Measurements from ENCODE around the gene SLC47A2.

Gene SLC47A2

GRCh38 chr17:19650826-19651225 lies 65.6 kb downstream of the SLC47A2 start:
- Histone ChIP-seq H3K36me3 (ENCODE audit: insufficient read depth, low read length) (no peaks in the 10 kb centered on the region), H3K4me3 (ENCODE audit: low read depth in 1 of 2, low read length in 2 of 2) (no peak overlapping the region), H3K9me3 (ENCODE audit: insufficient read depth, low read length, severe bottlenecking) (no peaks in the 10 kb centered on the region), H3K27me3 (ENCODE audit: insufficient read depth, low read length, poor library complexity) (peaks cover 8% of the 10 kb centered on the region), H3K79me2 (ENCODE audit: insufficient read depth, low read length) (no peaks in the 10 kb centered on the region), H3K4me1 (ENCODE audit: insufficient read depth, low read length) (no peaks in the 10 kb centered on the region), H3K9ac (ENCODE audit: low read depth, low read length) (no peak overlapping the region), H3K27ac (ENCODE audit: low read length) (no peak overlapping the region), H4K20me1 (ENCODE audit: insufficient read depth, low read length) (no peaks in the 10 kb centered on the region), H3K4me2 (ENCODE audit: insufficient read depth, low read length) (no peak overlapping the region), H2AFZ (ENCODE audit: low read depth, low read length) (no peak overlapping the region)
- ATAC-seq (ENCODE audit: insufficient read depth, low read depth) (no peak), DNase-seq (no peak)
- no peak for TF ChIP-seq CTCF (IDR thresholded peaks at IDR 0.05; ENCODE audit: borderline replicate concordance, extremely low read depth, low read length, poor library complexity, severe bottlenecking)
- TF ChIP-seq EZH2 (IDR thresholded peaks at IDR 0.05; ENCODE audit: borderline replicate concordance, low read depth, low read length, severe bottlenecking), result no peak

GRCh38 chr17:19649274-19649541 lies 67.2 kb downstream of the SLC47A2 start:
- peaks cover 11% of the 10 kb centered on the region for H3K27me3 ChIP-seq (ENCODE audit: insufficient read depth, low read length, poor library complexity)
- no peak overlapping the region for H3K4me3 ChIP-seq (ENCODE audit: low read depth in 1 of 2, low read length in 2 of 2)
- H3K4me2 ChIP-seq (ENCODE audit: insufficient read depth, low read length), result no peak overlapping the region
- no peak overlapping the region for H2AFZ ChIP-seq (ENCODE audit: low read depth, low read length)
- H3K36me3 ChIP-seq (ENCODE audit: insufficient read depth, low read length), result no peaks in the 10 kb centered on the region
- H3K9me3 ChIP-seq (ENCODE audit: insufficient read depth, low read length, severe bottlenecking), result no peaks in the 10 kb centered on the region
- H3K9ac ChIP-seq (ENCODE audit: low read depth, low read length), result no peak overlapping the region
- TF ChIP-seq EZH2 (IDR thresholded peaks at IDR 0.05; ENCODE audit: borderline replicate concordance, low read depth, low read length, severe bottlenecking), result no peak
- TF ChIP-seq CTCF (IDR thresholded peaks at IDR 0.05; ENCODE audit: borderline replicate concordance, extremely low read depth, low read length, poor library complexity, severe bottlenecking), result no peak
- H3K4me1 ChIP-seq (ENCODE audit: insufficient read depth, low read length), result no peaks in the 10 kb centered on the region
- H4K20me1 ChIP-seq (ENCODE audit: insufficient read depth, low read length), result no peaks in the 10 kb centered on the region
- no peaks in the 10 kb centered on the region for H3K79me2 ChIP-seq (ENCODE audit: insufficient read depth, low read length)
- no peak for DNase-seq
- no peak for ATAC-seq (ENCODE audit: insufficient read depth, low read depth)
- H3K27ac ChIP-seq (ENCODE audit: low read length), result no peak overlapping the region

- Histone ChIP-seq H3K4me3 (ENCODE audit: low read depth in 1 of 2, low read length in 2 of 2) (no peak within 1 kb of the TSS), H3K9ac (ENCODE audit: low read depth, low read length) (no peak within 1 kb of the TSS), H3K27ac (ENCODE audit: low read length) (no peak within 1 kb of the TSS), H3K79me2 (ENCODE audit: insufficient read depth, low read length) (no peaks in the 10 kb centered on the region), H4K20me1 (ENCODE audit: insufficient read depth, low read length) (no peaks in the 10 kb centered on the region), H3K4me1 (ENCODE audit: insufficient read depth, low read length) (no peaks in the 10 kb centered on the region), H3K27me3 (ENCODE audit: insufficient read depth, low read length, poor library complexity) (peaks cover 11% of the 10 kb centered on the region), H3K36me3 (ENCODE audit: insufficient read depth, low read length) (no peaks in the 10 kb centered on the region), H3K4me2 (ENCODE audit: insufficient read depth, low read length) (no peak within 1 kb of the TSS), H3K9me3 (ENCODE audit: insufficient read depth, low read length, severe bottlenecking) (no peaks in the 10 kb centered on the region), H2AFZ (ENCODE audit: low read depth, low read length) (no peak within 1 kb of the TSS)
- TF ChIP-seq EZH2 (IDR thresholded peaks at IDR 0.05; ENCODE audit: borderline replicate concordance, low read depth, low read length, severe bottlenecking), result no peak
- TF ChIP-seq CTCF (IDR thresholded peaks at IDR 0.05; ENCODE audit: borderline replicate concordance, extremely low read depth, low read length, poor library complexity, severe bottlenecking), result no peak
- no peak for ATAC-seq (ENCODE audit: insufficient read depth, low read depth)
- no peak for DNase-seq
Measured at GRCh38 chr17:19648475-19649273, 67.7 kb downstream of the SLC47A2 start, which contains the start of gene ALDH3A2. TSS of gene ALDH3A2 (plus strand) at chr17:19648751. CDS start at chr17:19648972, 221 bp downstream.

Data from DND-41 (cell line).